Measurements from ENCODE around the gene STK32B. TPM values are rescaled to one million over a fixed set of nuclear protein-coding genes. Genes with fewer than 3 reads are reported as not detected.

Gene STK32B
- total RNA-seq, 1 donor from 2014 or later: 46.9 TPM

DNA sequence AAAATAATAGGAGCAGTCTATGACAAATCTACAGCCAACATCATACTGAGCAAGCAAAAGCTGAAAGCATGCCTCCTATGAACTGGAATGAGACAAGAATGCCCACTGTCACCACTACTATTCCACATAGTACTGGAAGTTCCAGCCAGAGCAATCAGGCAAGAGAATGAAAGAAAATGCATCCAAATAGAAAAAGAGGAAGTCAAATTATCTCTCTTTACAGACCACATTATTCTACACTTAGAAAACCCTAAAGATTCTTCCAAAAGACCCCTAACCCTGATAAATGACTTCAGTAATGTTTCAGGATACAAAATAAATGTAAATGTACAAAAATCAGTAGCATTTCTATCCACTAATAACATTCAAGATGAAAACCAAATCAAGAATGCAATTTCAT, 249.0 kb downstream of the STK32B start:
- peaks cover 19% of the 10 kb centered on the region for H3K4me1 Mint-ChIP-seq (ENCODE audit: unreplicated experiment)
- H3K4me3 Mint-ChIP-seq (ENCODE audit: unreplicated experiment): no peak overlapping the region
- no peak for DNase-seq (ENCODE audit: extremely low spot score, unreplicated experiment)
- H3K27me3 Mint-ChIP-seq (ENCODE audit: unreplicated experiment): no peaks in the 10 kb centered on the region
- peaks cover 27% of the 10 kb centered on the region for H3K9me3 Mint-ChIP-seq (ENCODE audit: unreplicated experiment)
- H3K27ac Mint-ChIP-seq (ENCODE audit: unreplicated experiment): no peak overlapping the region
- H3K36me3 Mint-ChIP-seq (ENCODE audit: unreplicated experiment): peaks cover 10% of the 10 kb centered on the region
- TF ChIP-seq, protein P1, sequence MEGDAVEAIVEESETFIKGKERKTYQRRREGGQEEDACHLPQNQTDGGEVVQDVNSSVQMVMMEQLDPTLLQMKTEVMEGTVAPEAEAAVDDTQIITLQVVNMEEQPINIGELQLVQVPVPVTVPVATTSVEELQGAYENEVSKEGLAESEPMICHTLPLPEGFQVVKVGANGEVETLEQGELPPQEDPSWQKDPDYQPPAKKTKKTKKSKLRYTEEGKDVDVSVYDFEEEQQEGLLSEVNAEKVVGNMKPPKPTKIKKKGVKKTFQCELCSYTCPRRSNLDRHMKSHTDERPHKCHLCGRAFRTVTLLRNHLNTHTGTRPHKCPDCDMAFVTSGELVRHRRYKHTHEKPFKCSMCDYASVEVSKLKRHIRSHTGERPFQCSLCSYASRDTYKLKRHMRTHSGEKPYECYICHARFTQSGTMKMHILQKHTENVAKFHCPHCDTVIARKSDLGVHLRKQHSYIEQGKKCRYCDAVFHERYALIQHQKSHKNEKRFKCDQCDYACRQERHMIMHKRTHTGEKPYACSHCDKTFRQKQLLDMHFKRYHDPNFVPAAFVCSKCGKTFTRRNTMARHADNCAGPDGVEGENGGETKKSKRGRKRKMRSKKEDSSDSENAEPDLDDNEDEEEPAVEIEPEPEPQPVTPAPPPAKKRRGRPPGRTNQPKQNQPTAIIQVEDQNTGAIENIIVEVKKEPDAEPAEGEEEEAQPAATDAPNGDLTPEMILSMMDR (IDR thresholded peaks at IDR 0.05): no peak

DNA sequence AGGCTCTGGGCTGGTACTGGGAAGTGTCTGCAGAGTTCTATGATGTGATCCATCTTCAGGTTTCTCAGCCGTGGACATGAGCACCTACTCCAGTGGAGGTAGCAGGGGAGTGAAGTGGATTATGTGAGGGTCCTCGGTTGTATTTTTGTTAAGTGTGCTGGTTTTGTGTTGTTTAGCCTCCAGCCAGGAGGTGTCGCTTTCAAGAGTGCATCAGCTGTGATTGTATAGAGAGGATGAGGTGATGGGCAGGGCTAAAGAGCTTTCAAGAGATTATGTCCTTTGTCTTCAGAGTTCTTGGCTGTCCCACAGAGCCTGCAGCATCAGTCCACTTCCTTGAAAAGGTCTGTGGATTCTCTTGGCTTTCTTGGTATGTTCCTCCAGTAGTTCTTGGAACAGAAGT, 256.6 kb downstream of the STK32B start:
- TF ChIP-seq, protein P1 (IDR thresholded peaks at IDR 0.05): no peak
- peaks cover 11% of the 10 kb centered on the region for H3K36me3 Mint-ChIP-seq (ENCODE audit: unreplicated experiment)
- H3K27me3 Mint-ChIP-seq (ENCODE audit: unreplicated experiment): no peaks in the 10 kb centered on the region

DNA sequence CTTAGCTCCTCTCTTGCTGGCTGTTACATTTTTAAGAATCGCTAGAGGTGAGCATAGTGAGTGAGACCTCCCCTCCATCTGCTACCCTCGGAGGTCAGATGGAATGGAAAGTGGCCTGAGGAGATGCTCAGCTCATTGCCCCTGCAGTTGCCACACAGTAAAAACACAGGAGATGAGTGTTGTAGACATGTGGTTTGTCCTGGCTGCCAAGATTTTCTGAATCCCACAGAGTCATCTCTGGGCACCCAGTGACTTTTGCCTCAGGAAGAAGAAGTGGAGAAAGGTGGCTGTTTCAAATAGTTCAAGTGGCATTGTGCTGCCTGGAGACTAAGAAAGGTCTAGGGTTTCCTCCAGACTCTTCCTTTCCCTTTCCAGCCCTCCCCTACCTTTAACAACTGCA, 271.0 kb downstream of the STK32B start:
- DNase-seq (ENCODE audit: extremely low spot score, unreplicated experiment): no peak
- Mint-ChIP-seq H3K36me3 (ENCODE audit: unreplicated experiment) (peaks cover 17% of the 10 kb centered on the region), H3K4me3 (ENCODE audit: unreplicated experiment) (no peak overlapping the region), H3K27ac (ENCODE audit: unreplicated experiment) (no peak overlapping the region), H3K9me3 (ENCODE audit: unreplicated experiment) (peaks cover 9% of the 10 kb centered on the region), H3K27me3 (ENCODE audit: unreplicated experiment) (no peaks in the 10 kb centered on the region), H3K4me1 (ENCODE audit: unreplicated experiment) (peaks cover 22% of the 10 kb centered on the region)
- TF ChIP-seq, protein P1 (IDR thresholded peaks at IDR 0.05): no peak

More for the DNA sequence above, 256.6 kb downstream of the STK32B start:
- Mint-ChIP-seq H3K4me3 (ENCODE audit: unreplicated experiment) (no peak overlapping the region), H3K9me3 (ENCODE audit: unreplicated experiment) (peaks cover 31% of the 10 kb centered on the region), H3K27ac (ENCODE audit: unreplicated experiment) (no peak overlapping the region), H3K4me1 (ENCODE audit: unreplicated experiment) (peaks cover 3% of the 10 kb centered on the region)
- no peak for DNase-seq (ENCODE audit: extremely low spot score, unreplicated experiment)

DNA sequence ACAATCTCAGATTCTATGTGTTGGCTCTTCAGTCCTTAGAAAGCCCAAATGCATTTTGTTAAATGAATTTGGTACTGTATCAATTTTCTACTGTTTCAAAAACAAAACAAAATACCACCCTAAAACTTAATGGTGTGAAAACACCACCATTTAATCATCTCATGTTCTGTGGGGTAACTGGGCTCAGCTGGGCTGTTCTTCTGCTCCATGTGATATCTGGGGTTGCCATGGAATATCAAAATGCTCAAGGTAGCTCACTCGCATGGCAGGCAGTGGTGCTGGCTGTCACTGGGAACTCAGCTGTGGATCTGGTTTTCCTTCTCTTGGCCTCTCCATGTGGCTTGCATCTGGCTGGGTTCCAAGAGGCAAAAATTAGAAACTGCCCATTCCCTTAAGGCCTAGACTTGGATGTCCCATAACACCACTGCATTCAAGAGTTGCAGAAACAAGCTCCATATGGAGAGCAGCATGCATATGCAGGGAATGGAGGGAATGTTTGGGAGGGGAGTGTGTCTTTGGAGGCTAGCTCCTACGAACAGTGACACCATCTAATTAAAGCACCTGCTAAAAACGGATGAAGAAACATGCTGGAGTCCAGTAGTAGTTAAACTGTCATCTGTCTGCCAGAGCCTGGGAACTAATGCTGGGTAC, 279.2 kb downstream of the STK32B start:
- DNase-seq (ENCODE audit: extremely low spot score, unreplicated experiment): no peak
- no peaks in the 10 kb centered on the region for H3K27me3 Mint-ChIP-seq (ENCODE audit: unreplicated experiment)
- peaks cover 12% of the 10 kb centered on the region for H3K9me3 Mint-ChIP-seq (ENCODE audit: unreplicated experiment)

DNA sequence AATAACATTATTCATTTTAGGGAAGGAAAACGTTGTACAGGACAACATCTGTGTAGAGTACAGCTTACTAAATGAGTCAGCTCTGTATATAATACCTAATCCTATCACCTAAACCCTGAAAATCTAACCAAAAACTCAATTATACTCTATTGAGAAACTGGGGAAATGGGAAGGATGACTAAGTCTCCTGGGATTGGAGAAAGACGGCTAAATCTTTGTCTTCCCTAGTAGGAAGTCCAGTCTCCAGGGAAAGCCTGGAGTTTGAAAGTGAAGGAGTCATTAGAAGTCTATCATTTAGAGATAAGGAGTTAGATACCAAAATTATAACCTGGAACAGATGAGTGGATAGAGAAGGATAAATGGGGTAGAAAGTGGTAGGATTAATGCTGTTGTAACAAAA, 286.5 kb downstream of the STK32B start:
- Mint-ChIP-seq H3K9me3 (ENCODE audit: unreplicated experiment) (peaks cover 10% of the 10 kb centered on the region), H3K4me3 (ENCODE audit: unreplicated experiment) (no peak overlapping the region), H3K4me1 (ENCODE audit: unreplicated experiment) (peaks cover 25% of the 10 kb centered on the region), H3K27ac (ENCODE audit: unreplicated experiment) (no peak overlapping the region), H3K36me3 (ENCODE audit: unreplicated experiment) (peaks cover 19% of the 10 kb centered on the region), H3K27me3 (ENCODE audit: unreplicated experiment) (no peaks in the 10 kb centered on the region)
- TF ChIP-seq, protein P1 (IDR thresholded peaks at IDR 0.05): no peak
- DNase-seq (ENCODE audit: extremely low spot score, unreplicated experiment): no peak

More for the DNA sequence above, 279.2 kb downstream of the STK32B start:
- Mint-ChIP-seq H3K27ac (ENCODE audit: unreplicated experiment) (no peak overlapping the region), H3K4me3 (ENCODE audit: unreplicated experiment) (no peak overlapping the region), H3K36me3 (ENCODE audit: unreplicated experiment) (peaks cover 31% of the 10 kb centered on the region), H3K4me1 (ENCODE audit: unreplicated experiment) (peaks cover 11% of the 10 kb centered on the region)
- TF ChIP-seq, protein P1 (IDR thresholded peaks at IDR 0.05): no peak
